Hepatocyte (in vitro differentiated cells): ENCODE results near the gene MS4A4E.

Source experiments
- EZH2 ChIP-seq: fragments of 200-600 bp; sonication (generic); IDR thresholded peaks from 2 replicates; pipeline ENCODE4 v1.6.1; 2016; ENCODE audit warnings: antibody characterized with exemption, mild to moderate bottlenecking, borderline replicate concordance
- EZH2phosphoT487 ChIP-seq: fragments of 200-600 bp; sonication (generic); IDR thresholded peaks from one replicate; pipeline ENCODE4 v1.6.1; 2018; ENCODE audit warnings: antibody characterized with exemption, mild to moderate bottlenecking, low read depth, moderate library complexity; ENCODE audit not compliant: unreplicated experiment, severe bottlenecking
- TF ChIP-seq, protein P1 (sequence below): fragments of 200-600 bp; sonication (generic); IDR thresholded peaks from 2 replicates; pipeline ENCODE4 v1.5.1; 2016; ENCODE audit warnings: antibody characterized with exemption, mild to moderate bottlenecking; ENCODE audit not compliant: poor library complexity

DNA sequence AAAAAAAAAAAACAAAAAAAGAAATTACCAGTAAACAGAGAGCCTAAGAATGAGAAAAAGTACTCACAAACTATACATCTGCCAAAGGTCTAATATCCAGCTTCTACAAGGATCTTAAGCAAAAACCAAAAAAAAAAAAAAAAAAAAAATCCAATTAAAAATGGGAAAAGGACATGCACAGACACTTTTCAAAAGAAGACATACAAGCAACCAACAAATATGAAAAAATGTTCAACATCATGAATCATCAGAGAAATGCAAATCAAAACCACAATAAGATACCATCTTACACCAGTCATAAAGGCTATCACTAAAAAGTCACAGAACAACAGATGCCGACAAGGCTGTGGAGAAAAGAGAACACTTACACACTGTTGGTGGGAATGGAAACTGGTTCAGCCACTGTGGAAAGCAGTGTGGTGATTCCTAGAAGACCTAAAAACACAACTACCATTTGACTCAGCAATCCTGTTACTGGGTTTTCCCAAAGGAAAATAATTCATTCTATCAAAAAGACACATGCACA, 78.3 kb downstream of the MS4A4E start:
- TF ChIP-seq, protein P1, sequence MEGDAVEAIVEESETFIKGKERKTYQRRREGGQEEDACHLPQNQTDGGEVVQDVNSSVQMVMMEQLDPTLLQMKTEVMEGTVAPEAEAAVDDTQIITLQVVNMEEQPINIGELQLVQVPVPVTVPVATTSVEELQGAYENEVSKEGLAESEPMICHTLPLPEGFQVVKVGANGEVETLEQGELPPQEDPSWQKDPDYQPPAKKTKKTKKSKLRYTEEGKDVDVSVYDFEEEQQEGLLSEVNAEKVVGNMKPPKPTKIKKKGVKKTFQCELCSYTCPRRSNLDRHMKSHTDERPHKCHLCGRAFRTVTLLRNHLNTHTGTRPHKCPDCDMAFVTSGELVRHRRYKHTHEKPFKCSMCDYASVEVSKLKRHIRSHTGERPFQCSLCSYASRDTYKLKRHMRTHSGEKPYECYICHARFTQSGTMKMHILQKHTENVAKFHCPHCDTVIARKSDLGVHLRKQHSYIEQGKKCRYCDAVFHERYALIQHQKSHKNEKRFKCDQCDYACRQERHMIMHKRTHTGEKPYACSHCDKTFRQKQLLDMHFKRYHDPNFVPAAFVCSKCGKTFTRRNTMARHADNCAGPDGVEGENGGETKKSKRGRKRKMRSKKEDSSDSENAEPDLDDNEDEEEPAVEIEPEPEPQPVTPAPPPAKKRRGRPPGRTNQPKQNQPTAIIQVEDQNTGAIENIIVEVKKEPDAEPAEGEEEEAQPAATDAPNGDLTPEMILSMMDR: no peak
- TF ChIP-seq EZH2 (no peak), EZH2phosphoT487 (no peak)
